Measurements from ENCODE around the gene LTA. TPM values are rescaled to one million over a fixed set of nuclear protein-coding genes. Genes with fewer than 3 reads are reported as not detected.

LTA gene
- total RNA-seq, 1 experiment from 2014 or later, result 0.72 TPM

DNA sequence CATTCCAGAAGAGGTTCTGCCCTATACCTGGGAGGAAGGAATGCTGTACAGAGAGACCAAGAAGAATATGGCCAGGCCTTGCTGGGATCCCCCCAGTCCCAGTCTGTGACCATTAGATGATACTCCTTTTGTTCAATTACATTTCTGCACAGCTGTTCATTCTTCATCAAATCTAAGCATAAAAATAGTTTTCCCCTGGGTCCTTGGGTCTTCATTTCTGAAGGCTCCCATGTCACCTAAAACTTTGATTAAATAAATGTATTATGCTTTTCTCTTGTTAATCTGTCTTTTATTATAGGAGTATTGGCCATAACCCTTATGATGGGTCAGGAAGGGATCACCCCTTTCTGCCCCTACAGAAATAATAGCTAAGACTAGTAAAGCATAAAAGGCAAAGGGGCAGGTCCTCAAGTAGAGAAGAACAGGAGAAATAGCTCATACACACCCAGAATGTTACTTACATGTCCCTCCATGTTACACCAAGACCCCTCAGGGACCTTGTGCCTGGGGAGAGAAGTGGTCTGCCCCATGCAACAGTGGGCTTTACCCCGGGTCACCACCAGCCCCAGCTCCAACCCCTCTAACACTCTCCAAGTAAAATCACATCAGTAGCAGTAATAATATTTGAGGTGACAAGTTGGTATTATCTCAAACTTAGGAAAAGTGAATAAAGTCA lies 2.1 kb upstream of the LTA start:
- BruUV-seq (replicated peaks), result no TSS peak
- ATAC-seq (no peak), DNase-seq (ENCODE audit: low read depth, low spot score) (no peak)
- H3K27me3 ChIP-seq (ENCODE audit: control insufficient read depth, insufficient read depth, low read length), result no peaks in the 10 kb centered on the region
- no peaks in the 10 kb centered on the region for H3K36me3 ChIP-seq (ENCODE audit: control insufficient read depth, insufficient read depth, low read length)
- TF ChIP-seq, protein P1, sequence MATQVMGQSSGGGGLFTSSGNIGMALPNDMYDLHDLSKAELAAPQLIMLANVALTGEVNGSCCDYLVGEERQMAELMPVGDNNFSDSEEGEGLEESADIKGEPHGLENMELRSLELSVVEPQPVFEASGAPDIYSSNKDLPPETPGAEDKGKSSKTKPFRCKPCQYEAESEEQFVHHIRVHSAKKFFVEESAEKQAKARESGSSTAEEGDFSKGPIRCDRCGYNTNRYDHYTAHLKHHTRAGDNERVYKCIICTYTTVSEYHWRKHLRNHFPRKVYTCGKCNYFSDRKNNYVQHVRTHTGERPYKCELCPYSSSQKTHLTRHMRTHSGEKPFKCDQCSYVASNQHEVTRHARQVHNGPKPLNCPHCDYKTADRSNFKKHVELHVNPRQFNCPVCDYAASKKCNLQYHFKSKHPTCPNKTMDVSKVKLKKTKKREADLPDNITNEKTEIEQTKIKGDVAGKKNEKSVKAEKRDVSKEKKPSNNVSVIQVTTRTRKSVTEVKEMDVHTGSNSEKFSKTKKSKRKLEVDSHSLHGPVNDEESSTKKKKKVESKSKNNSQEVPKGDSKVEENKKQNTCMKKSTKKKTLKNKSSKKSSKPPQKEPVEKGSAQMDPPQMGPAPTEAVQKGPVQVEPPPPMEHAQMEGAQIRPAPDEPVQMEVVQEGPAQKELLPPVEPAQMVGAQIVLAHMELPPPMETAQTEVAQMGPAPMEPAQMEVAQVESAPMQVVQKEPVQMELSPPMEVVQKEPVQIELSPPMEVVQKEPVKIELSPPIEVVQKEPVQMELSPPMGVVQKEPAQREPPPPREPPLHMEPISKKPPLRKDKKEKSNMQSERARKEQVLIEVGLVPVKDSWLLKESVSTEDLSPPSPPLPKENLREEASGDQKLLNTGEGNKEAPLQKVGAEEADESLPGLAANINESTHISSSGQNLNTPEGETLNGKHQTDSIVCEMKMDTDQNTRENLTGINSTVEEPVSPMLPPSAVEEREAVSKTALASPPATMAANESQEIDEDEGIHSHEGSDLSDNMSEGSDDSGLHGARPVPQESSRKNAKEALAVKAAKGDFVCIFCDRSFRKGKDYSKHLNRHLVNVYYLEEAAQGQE (IDR thresholded peaks at IDR 0.05; ENCODE audit: insufficient read depth in 1 of 2, low read depth in 2 of 2, low read length in 1 of 2), result no peak
- TF ChIP-seq POLR2AphosphoS5 (IDR thresholded peaks at IDR 0.05; ENCODE audit: low read depth, low read length) (no peak), SIN3A (IDR thresholded peaks at IDR 0.05; ENCODE audit: borderline replicate concordance, insufficient read depth, low read depth, low read length) (no peak), TCF7L2 (IDR thresholded peaks at IDR 0.05; ENCODE audit: low read depth, low read length) (no peak)
- TF ChIP-seq, protein P2, sequence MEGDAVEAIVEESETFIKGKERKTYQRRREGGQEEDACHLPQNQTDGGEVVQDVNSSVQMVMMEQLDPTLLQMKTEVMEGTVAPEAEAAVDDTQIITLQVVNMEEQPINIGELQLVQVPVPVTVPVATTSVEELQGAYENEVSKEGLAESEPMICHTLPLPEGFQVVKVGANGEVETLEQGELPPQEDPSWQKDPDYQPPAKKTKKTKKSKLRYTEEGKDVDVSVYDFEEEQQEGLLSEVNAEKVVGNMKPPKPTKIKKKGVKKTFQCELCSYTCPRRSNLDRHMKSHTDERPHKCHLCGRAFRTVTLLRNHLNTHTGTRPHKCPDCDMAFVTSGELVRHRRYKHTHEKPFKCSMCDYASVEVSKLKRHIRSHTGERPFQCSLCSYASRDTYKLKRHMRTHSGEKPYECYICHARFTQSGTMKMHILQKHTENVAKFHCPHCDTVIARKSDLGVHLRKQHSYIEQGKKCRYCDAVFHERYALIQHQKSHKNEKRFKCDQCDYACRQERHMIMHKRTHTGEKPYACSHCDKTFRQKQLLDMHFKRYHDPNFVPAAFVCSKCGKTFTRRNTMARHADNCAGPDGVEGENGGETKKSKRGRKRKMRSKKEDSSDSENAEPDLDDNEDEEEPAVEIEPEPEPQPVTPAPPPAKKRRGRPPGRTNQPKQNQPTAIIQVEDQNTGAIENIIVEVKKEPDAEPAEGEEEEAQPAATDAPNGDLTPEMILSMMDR (IDR thresholded peaks at IDR 0.05), result no peak
- no peak overlapping the region for H3K4me3 ChIP-seq (ENCODE audit: low read depth in 2 of 2, low read length in 2 of 2)
- POLR2A ChIA-PET, result no interaction called here
- H3K27ac ChIP-seq (ENCODE audit: low read length), result no peak overlapping the region
- H3K9me3 ChIP-seq (ENCODE audit: control insufficient read depth, insufficient read depth, low read depth, low read length), result no peaks in the 10 kb centered on the region
- intact Hi-C loops (cut with micrococcal nuclease; ENCODE audit: unreplicated experiment), result no loop called here
- no peaks in the 10 kb centered on the region for H3K4me1 ChIP-seq (ENCODE audit: control insufficient read depth, insufficient read depth, low read length)
- in situ Hi-C loops (cut with HindIII; ENCODE audit: low pct_unique_long_range_greater_than_20kb, low sequenced_read_pairs), result no loop called here
- CTCF ChIA-PET, result no interaction called here

DNA sequence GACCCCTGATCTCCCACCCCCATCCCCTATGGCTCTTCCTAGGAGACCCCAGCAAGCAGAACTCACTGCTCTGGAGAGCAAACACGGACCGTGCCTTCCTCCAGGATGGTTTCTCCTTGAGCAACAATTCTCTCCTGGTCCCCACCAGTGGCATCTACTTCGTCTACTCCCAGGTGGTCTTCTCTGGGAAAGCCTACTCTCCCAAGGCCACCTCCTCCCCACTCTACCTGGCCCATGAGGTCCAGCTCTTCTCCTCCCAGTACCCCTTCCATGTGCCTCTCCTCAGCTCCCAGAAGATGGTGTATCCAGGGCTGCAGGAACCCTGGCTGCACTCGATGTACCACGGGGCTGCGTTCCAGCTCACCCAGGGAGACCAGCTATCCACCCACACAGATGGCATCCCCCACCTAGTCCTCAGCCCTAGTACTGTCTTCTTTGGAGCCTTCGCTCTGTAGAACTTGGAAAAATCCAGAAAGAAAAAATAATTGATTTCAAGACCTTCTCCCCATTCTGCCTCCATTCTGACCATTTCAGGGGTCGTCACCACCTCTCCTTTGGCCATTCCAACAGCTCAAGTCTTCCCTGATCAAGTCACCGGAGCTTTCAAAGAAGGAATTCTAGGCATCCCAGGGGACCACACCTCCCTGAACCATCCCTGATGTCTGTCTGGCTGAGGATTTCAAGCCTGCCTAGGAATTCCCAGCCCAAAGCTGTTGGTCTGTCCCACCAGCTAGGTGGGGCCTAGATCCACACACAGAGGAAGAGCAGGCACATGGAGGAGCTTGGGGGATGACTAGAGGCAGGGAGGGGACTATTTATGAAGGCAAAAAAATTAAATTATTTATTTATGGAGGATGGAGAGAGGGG lies 1.4 kb downstream of the LTA start:
- no TSS peak for BruUV-seq (replicated peaks)
- Histone ChIP-seq H3K36me3 (ENCODE audit: control insufficient read depth, insufficient read depth, low read length) (no peaks in the 10 kb centered on the region), H3K27me3 (ENCODE audit: control insufficient read depth, insufficient read depth, low read length) (no peaks in the 10 kb centered on the region), H3K4me1 (ENCODE audit: control insufficient read depth, insufficient read depth, low read length) (peaks cover 10% of the 10 kb centered on the region), H3K4me3 (ENCODE audit: low read depth in 2 of 2, low read length in 2 of 2) (no peak overlapping the region), H3K9me3 (ENCODE audit: control insufficient read depth, insufficient read depth, low read depth, low read length) (no peaks in the 10 kb centered on the region), H3K27ac (ENCODE audit: low read length) (no peak overlapping the region)
- TF ChIP-seq TCF7L2 (IDR thresholded peaks at IDR 0.05; ENCODE audit: low read depth, low read length) (no peak), POLR2AphosphoS5 (IDR thresholded peaks at IDR 0.05; ENCODE audit: low read depth, low read length) (no peak), SIN3A (IDR thresholded peaks at IDR 0.05; ENCODE audit: borderline replicate concordance, insufficient read depth, low read depth, low read length) (no peak)
- TF ChIP-seq, protein P1 (IDR thresholded peaks at IDR 0.05; ENCODE audit: insufficient read depth in 1 of 2, low read depth in 2 of 2, low read length in 1 of 2), result no peak
- TF ChIP-seq, protein P2 (IDR thresholded peaks at IDR 0.05), result no peak
- ChIA-PET CTCF (interaction anchor here (0.6 to 2.6 kb wide), 3 partner anchors 12 to 33 kb away, joined by 3 to 11 read pairs (median 5); no protein-coding TSS in a partner anchor), POLR2A (no interaction called here)
- in situ Hi-C loops (cut with HindIII; ENCODE audit: low pct_unique_long_range_greater_than_20kb, low sequenced_read_pairs) (no loop called here), intact Hi-C loops (cut with micrococcal nuclease; ENCODE audit: unreplicated experiment) (no loop called here)
- no peak for ATAC-seq
- no peak for DNase-seq (ENCODE audit: low read depth, low spot score)

Data from Panc1 (cell line).